ENCODE results near the gene CLIC1. TPM values are rescaled to one million over a fixed set of nuclear protein-coding genes. Genes with fewer than 3 reads are reported as not detected.

The CLIC1 gene
- total and polyA plus RNA-seq, 11 donors = 68.0 to 392 (median 124) TPM

Small RNA genes lying within 50 kb of the gene (microRNA-seq; reads per million reads assigned to microRNA genes)
- gene MIR4646 = 0 to 1.4 (median 1.1) reads per million in 4 donors

Other genes starting within 250 kb of the CLIC1 start
Only the 30 nearest of the 43 such genes appear.
- 1 to 10 TPM in 3 of 9 donors, under 1 TPM in 5, not detected in 1; 0.32 to 7.6 (median 0.51) TPM for gene TNF, start 161.0 kb downstream of the CLIC1 start, total RNA-seq
- gene TNF, start 161.0 kb downstream of the CLIC1 start, polyA plus RNA-seq = under 1 TPM; 0.15 to 0.32 TPM
- gene LTB, start 154.1 kb downstream of the CLIC1 start, total RNA-seq = 10 to 100 TPM in 1 of 9 donors, 1 to 10 TPM in 2, under 1 TPM in 2, not detected in 4; 0.30 to 15.6 (median 1.0) TPM
- under 1 TPM; 0.50 to 0.72 TPM for gene LTB, start 154.1 kb downstream of the CLIC1 start, polyA plus RNA-seq
- gene LST1, start 150.3 kb downstream of the CLIC1 start, total RNA-seq = 10 to 100 TPM in 2 of 9 donors, 1 to 10 TPM in 6, not detected in 1; 1.6 to 58.0 (median 3.7) TPM
- 1 to 10 TPM; 2.3 to 5.2 TPM for gene LST1, start 150.3 kb downstream of the CLIC1 start, polyA plus RNA-seq
- gene NCR3, start 143.5 kb downstream of the CLIC1 start, total RNA-seq = 1 to 10 TPM in 1 of 9 donors, under 1 TPM in 1, not detected in 7; 1.00 to 2.5 TPM
- gene NCR3, start 143.5 kb downstream of the CLIC1 start, polyA plus RNA-seq = not detected
- 100 to 1,000 TPM in 1 of 9 donors, 10 to 100 TPM in 3, 1 to 10 TPM in 5; 5.7 to 120 (median 9.5) TPM for gene AIF1, start 121.3 kb downstream of the CLIC1 start, total RNA-seq
- 10 to 100 TPM in 1 of 2 donors, 1 to 10 TPM in 1; 6.7 to 18.4 TPM for gene AIF1, start 121.3 kb downstream of the CLIC1 start, polyA plus RNA-seq
- 100 to 1,000 TPM in 4 of 9 donors, 10 to 100 TPM in 5; 75.1 to 119 (median 97.4) TPM for gene PRRC2A, start 115.8 kb downstream of the CLIC1 start, total RNA-seq
- 100 to 1,000 TPM in 1 of 2 donors, 10 to 100 TPM in 1; 88.1 to 111 TPM for gene PRRC2A, start 115.8 kb downstream of the CLIC1 start, polyA plus RNA-seq
- 100 to 1,000 TPM; 265 to 499 (median 284) TPM for gene BAG6, start 83.9 kb downstream of the CLIC1 start, total RNA-seq
- gene BAG6, start 83.9 kb downstream of the CLIC1 start, polyA plus RNA-seq = 100 to 1,000 TPM; 307 to 378 TPM
- 1 to 10 TPM in 8 of 9 donors, under 1 TPM in 1; 0.54 to 4.3 (median 1.7) TPM for gene APOM, start 80.6 kb downstream of the CLIC1 start, total RNA-seq
- 1 to 10 TPM; 2.4 to 6.6 TPM for gene APOM, start 80.6 kb downstream of the CLIC1 start, polyA plus RNA-seq
- 10 to 100 TPM; 16.5 to 23.8 (median 20.0) TPM for gene C6orf47, start 75.8 kb downstream of the CLIC1 start, total RNA-seq
- gene C6orf47, start 75.8 kb downstream of the CLIC1 start, polyA plus RNA-seq = 10 to 100 TPM; 19.4 to 30.9 TPM
- gene GPANK1, start 71.5 kb downstream of the CLIC1 start, total RNA-seq = 10 to 100 TPM; 15.9 to 29.8 (median 19.5) TPM
- gene GPANK1, start 71.5 kb downstream of the CLIC1 start, polyA plus RNA-seq = 10 to 100 TPM; 19.5 to 24.5 TPM
- 100 to 1,000 TPM; 111 to 323 (median 116) TPM for gene CSNK2B, start 70.5 kb downstream of the CLIC1 start, total RNA-seq
- 100 to 1,000 TPM; 124 to 203 TPM for gene CSNK2B, start 70.5 kb downstream of the CLIC1 start, polyA plus RNA-seq
- 10 to 100 TPM in 1 of 9 donors, 1 to 10 TPM in 8; 1.4 to 12.0 (median 4.6) TPM for gene LY6G5B, start 66.6 kb downstream of the CLIC1 start, total RNA-seq
- 1 to 10 TPM; 2.1 to 5.3 TPM for gene LY6G5B, start 66.6 kb downstream of the CLIC1 start, polyA plus RNA-seq
- 1 to 10 TPM; 1.3 to 3.1 (median 2.2) TPM for gene LY6G5C, start 55.5 kb downstream of the CLIC1 start, total RNA-seq
- gene LY6G5C, start 55.5 kb downstream of the CLIC1 start, polyA plus RNA-seq = 1 to 10 TPM; 1.4 to 3.0 TPM
- gene ABHD16A, start 33.2 kb downstream of the CLIC1 start, total RNA-seq = 10 to 100 TPM; 24.2 to 54.7 (median 27.4) TPM
- gene ABHD16A, start 33.2 kb downstream of the CLIC1 start, polyA plus RNA-seq = 10 to 100 TPM; 16.5 to 47.8 TPM
- gene LY6G6F, start 29.7 kb downstream of the CLIC1 start, total RNA-seq = not detected
- gene LY6G6F, start 29.7 kb downstream of the CLIC1 start, polyA plus RNA-seq = not detected
- gene LY6G6D, start 21.2 kb downstream of the CLIC1 start, total RNA-seq = under 1 TPM in 1 of 9 donors, not detected in 8; 0.75 TPM
- gene LY6G6D, start 21.2 kb downstream of the CLIC1 start, polyA plus RNA-seq = not detected
- under 1 TPM in 1 of 9 donors, not detected in 8; 0.27 TPM for gene LY6G6C, start 14.8 kb downstream of the CLIC1 start, total RNA-seq
- gene LY6G6C, start 14.8 kb downstream of the CLIC1 start, polyA plus RNA-seq = not detected
- gene MPIG6B, start 13.2 kb downstream of the CLIC1 start, total RNA-seq = under 1 TPM in 7 of 9 donors, not detected in 2; 0.19 to 1.00 (median 0.42) TPM
- gene MPIG6B, start 13.2 kb downstream of the CLIC1 start, polyA plus RNA-seq = under 1 TPM; 0.17 to 0.23 TPM
- gene DDAH2, start 7.2 kb downstream of the CLIC1 start, total RNA-seq = 10 to 100 TPM; 42.3 to 69.7 (median 53.2) TPM
- 10 to 100 TPM; 62.1 to 80.5 TPM for gene DDAH2, start 7.2 kb downstream of the CLIC1 start, polyA plus RNA-seq
- gene MSH5, start 3.5 kb upstream of the CLIC1 start, total RNA-seq = 1 to 10 TPM in 7 of 9 donors, under 1 TPM in 2; 0.44 to 8.4 (median 1.9) TPM
- 1 to 10 TPM; 1.0 to 2.3 TPM for gene MSH5, start 3.5 kb upstream of the CLIC1 start, polyA plus RNA-seq
- gene SAPCD1, start 26.1 kb upstream of the CLIC1 start, total RNA-seq = 1 to 10 TPM in 1 of 9 donors, under 1 TPM in 2, not detected in 6; 0.73 to 1.5 (median 0.76) TPM
- gene SAPCD1, start 26.1 kb upstream of the CLIC1 start, polyA plus RNA-seq = under 1 TPM; 0.35 to 0.50 TPM
- gene VWA7, start 40.8 kb upstream of the CLIC1 start, total RNA-seq = 10 to 100 TPM in 7 of 9 donors, 1 to 10 TPM in 2; 8.0 to 25.8 (median 16.1) TPM
- 1 to 10 TPM; 4.0 to 6.2 TPM for gene VWA7, start 40.8 kb upstream of the CLIC1 start, polyA plus RNA-seq
- gene VARS1, start 59.2 kb upstream of the CLIC1 start, total RNA-seq = 10 to 100 TPM; 18.6 to 61.8 (median 26.1) TPM
- gene VARS1, start 59.2 kb upstream of the CLIC1 start, polyA plus RNA-seq = 10 to 100 TPM; 21.9 to 54.6 TPM
- 10 to 100 TPM; 22.9 to 37.4 (median 25.9) TPM for gene LSM2, start 70.4 kb upstream of the CLIC1 start, total RNA-seq
- gene LSM2, start 70.4 kb upstream of the CLIC1 start, polyA plus RNA-seq = 10 to 100 TPM; 27.5 to 64.7 TPM
- 1 to 10 TPM; 1.3 to 3.6 (median 1.8) TPM for gene HSPA1L, start 78.8 kb upstream of the CLIC1 start, total RNA-seq
- gene HSPA1L, start 78.8 kb upstream of the CLIC1 start, polyA plus RNA-seq = 1 to 10 TPM in 1 of 2 donors, under 1 TPM in 1; 0.95 to 1.9 TPM
- gene HSPA1A, start 79.0 kb upstream of the CLIC1 start, total RNA-seq = 100 to 1,000 TPM; 169 to 412 (median 197) TPM
- gene HSPA1A, start 79.0 kb upstream of the CLIC1 start, polyA plus RNA-seq = 100 to 1,000 TPM; 157 to 179 TPM
- 100 to 1,000 TPM; 120 to 306 (median 146) TPM for gene HSPA1B, start 91.2 kb upstream of the CLIC1 start, total RNA-seq
- gene HSPA1B, start 91.2 kb upstream of the CLIC1 start, polyA plus RNA-seq = 100 to 1,000 TPM in 1 of 2 donors, 10 to 100 TPM in 1; 35.2 to 149 TPM
- gene NEU1, start 126.3 kb upstream of the CLIC1 start, total RNA-seq = 10 to 100 TPM; 18.7 to 39.5 (median 27.6) TPM
- 10 to 100 TPM; 19.1 to 63.1 TPM for gene NEU1, start 126.3 kb upstream of the CLIC1 start, polyA plus RNA-seq
- not detected for gene SLC44A4, start 142.5 kb upstream of the CLIC1 start, total RNA-seq
- gene SLC44A4, start 142.5 kb upstream of the CLIC1 start, polyA plus RNA-seq = under 1 TPM in 1 of 2 donors, not detected in 1; 0.07 TPM
- 10 to 100 TPM in 8 of 9 donors, 1 to 10 TPM in 1; 9.0 to 22.1 (median 14.8) TPM for gene EHMT2, start 161.2 kb upstream of the CLIC1 start, total RNA-seq
- gene EHMT2, start 161.2 kb upstream of the CLIC1 start, polyA plus RNA-seq = 10 to 100 TPM; 12.9 to 15.2 TPM